Endodermal cell (in vitro differentiated cells): ENCODE data around the gene AMBRA1. TPM values are rescaled to one million over a fixed set of nuclear protein-coding genes. Genes with fewer than 3 reads are reported as not detected.

Experiments used
- DNase-seq: peaks from one replicate; pipeline ENCODE4 v3.0.0-alpha.2; 2017
- H3K27ac ChIP-seq: 2 replicates; pipeline ENCODE4 v1.5.1; 2013; ENCODE audit warnings: mild to moderate bottlenecking, low read depth, low read length, moderate library complexity
- H3K27me3 ChIP-seq: 2 replicates; pipeline ENCODE4 v1.6.1; 2013; ENCODE audit warnings: mild to moderate bottlenecking, low read length, moderate library complexity; ENCODE audit not compliant: insufficient read depth, control insufficient read depth, poor library complexity, severe bottlenecking
- H3K36me3 ChIP-seq: 2 replicates; pipeline ENCODE4 v1.7.0; 2013; ENCODE audit warnings: mild to moderate bottlenecking, low read length, moderate library complexity; ENCODE audit not compliant: control insufficient read depth, insufficient read depth
- H3K4me1 ChIP-seq: one replicate; pipeline ENCODE4 v1.7.0; 2013; ENCODE audit warnings: low read length; ENCODE audit not compliant: control insufficient read depth, insufficient read depth
- H3K4me3 ChIP-seq: 2 replicates; pipeline ENCODE4 v1.5.1; 2013; ENCODE audit warnings: mild to moderate bottlenecking, low read length, moderate library complexity
- H3K9ac ChIP-seq: 2 replicates; pipeline ENCODE4 v1.6.1; 2013; ENCODE audit warnings: mild to moderate bottlenecking, low read length, moderate library complexity; ENCODE audit not compliant: poor library complexity, severe bottlenecking; ENCODE audit errors: extremely low read depth
- H3K9me3 ChIP-seq: 2 replicates; pipeline ENCODE4 v1.6.1; 2013; ENCODE audit warnings: mild to moderate bottlenecking, low read length, moderate library complexity; ENCODE audit not compliant: control insufficient read depth
- H3K27ac Mint-ChIP-seq: 2 replicates; pipeline ENCODE4 v1.8.0; 2020; ENCODE audit warnings: mixed read lengths
- H3K27me3 Mint-ChIP-seq: 2 replicates; pipeline ENCODE4 v1.8.0; 2021; ENCODE audit warnings: mild to moderate bottlenecking, mixed read lengths; ENCODE audit not compliant: insufficient read depth
- H3K36me3 Mint-ChIP-seq: 2 replicates; pipeline ENCODE4 v1.8.0; 2020; ENCODE audit warnings: low read depth, mixed read lengths
- H3K4me1 Mint-ChIP-seq: 2 replicates; pipeline ENCODE4 v1.8.0; 2020; ENCODE audit warnings: mixed read lengths
- H3K4me3 Mint-ChIP-seq: 2 replicates; pipeline ENCODE4 v1.8.0; 2020; ENCODE audit warnings: mild to moderate bottlenecking, moderate library complexity, mixed read lengths
- H3K9me3 Mint-ChIP-seq: 2 replicates; pipeline ENCODE4 v1.8.0; 2020; ENCODE audit warnings: mild to moderate bottlenecking, mixed read lengths
- WGBS, 2 experiments: methylation state at CpG; one replicate each; pipeline versions ENCODE4 v1.1.5 to v1.1.7; 2013; ENCODE audit warnings: missing lambda C conversion rate in 2 of 2, mixed read lengths in 1 of 2; ENCODE audit not compliant: insufficient coverage in 1 of 2, insufficient read length in 1 of 2; 5-methylcytosine and 5-hydroxymethylcytosine counted together
- total RNA-seq, 2 donors: library from RNA; stranded (reverse); fragmentation: NEBNext Ultra II Directional in 1 of 2; extraction: Animal tissue kit (Norgen Biotek cat#: 25700) in 1 of 2; gene quantifications; 2 replicates in 1 of 2; 3 replicates in 1 of 2; pipeline ENCODE4 v1.2.1, GENCODE V29; 2021
- TF ChIP-seq, protein P1 (sequence below): fragments of 200-600 bp; sonication (generic); conservative IDR thresholded peaks from 2 replicates; pipeline ENCODE4 v1.5.0; 2021; ENCODE audit warnings: antibody characterized with exemption, mild to moderate bottlenecking

The AMBRA1 gene
- total RNA-seq, 2 donors from 2014 or later: 54.5 to 67.8 TPM

DNA sequence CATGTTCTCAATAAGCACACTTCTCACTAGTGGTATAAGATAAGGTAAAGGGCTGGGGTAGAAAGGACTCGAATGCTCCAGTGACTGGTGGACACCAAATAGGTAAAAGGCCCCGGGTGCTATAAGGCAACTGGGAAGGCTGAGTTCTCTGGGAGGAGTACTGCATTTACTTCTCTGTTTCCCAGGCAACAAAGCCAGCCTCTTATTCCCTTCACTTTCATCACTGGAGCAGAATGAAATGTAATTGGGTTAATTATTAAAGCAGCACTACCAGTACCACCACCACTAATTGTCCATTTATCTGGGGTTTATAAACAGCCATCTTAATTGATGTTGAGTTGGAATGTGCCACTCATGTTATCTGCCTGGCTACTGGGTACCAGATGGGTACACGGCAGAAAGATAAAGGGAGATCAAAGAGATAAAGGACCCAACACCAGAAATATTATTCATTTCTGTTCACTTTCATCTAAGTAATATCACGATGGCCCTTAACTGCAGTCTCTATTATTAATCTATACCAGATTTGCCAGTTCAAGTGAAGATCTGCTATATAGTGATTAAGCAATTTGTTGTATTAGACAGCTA lies 107.9 kb downstream of the AMBRA1 start:
- 88 to 91% methylated on average over 1 to 4 of the region's 4 CpGs for WGBS, 2 experiments
- no peak overlapping the region for H3K9ac ChIP-seq
- TF ChIP-seq, protein P1, sequence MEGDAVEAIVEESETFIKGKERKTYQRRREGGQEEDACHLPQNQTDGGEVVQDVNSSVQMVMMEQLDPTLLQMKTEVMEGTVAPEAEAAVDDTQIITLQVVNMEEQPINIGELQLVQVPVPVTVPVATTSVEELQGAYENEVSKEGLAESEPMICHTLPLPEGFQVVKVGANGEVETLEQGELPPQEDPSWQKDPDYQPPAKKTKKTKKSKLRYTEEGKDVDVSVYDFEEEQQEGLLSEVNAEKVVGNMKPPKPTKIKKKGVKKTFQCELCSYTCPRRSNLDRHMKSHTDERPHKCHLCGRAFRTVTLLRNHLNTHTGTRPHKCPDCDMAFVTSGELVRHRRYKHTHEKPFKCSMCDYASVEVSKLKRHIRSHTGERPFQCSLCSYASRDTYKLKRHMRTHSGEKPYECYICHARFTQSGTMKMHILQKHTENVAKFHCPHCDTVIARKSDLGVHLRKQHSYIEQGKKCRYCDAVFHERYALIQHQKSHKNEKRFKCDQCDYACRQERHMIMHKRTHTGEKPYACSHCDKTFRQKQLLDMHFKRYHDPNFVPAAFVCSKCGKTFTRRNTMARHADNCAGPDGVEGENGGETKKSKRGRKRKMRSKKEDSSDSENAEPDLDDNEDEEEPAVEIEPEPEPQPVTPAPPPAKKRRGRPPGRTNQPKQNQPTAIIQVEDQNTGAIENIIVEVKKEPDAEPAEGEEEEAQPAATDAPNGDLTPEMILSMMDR: no peak

DNA sequence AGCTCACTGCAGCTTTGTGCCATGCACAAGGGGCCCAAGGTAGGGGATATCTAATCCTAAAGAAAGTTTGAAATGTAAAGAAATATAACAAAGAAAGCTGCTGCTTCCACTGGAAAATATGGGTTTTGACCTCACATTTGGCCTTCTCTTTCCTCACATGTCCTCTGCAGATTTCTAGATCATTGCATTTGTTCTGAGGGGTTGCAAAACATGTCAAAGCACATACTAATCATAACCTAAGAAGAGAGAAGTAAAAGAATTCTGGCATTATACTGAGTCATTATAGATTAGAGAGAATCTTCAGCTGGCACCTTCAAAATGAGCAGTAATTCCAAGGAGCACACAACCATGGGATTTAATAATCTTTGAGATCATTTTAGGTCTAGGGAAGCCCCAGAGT lies 109.7 kb downstream of the AMBRA1 start:
- Histone ChIP-seq H3K4me3 (no peak overlapping the region), H3K36me3 (peaks cover 24% of the 10 kb centered on the region), H3K9me3 (no peaks in the 10 kb centered on the region), H3K27me3 (no peaks in the 10 kb centered on the region), H3K9ac (no peak overlapping the region), H3K4me1 (no peaks in the 10 kb centered on the region), H3K27ac (no peak overlapping the region)
- H3K4me3 Mint-ChIP-seq: no peak overlapping the region
- no peaks in the 10 kb centered on the region for H3K9me3 Mint-ChIP-seq
- TF ChIP-seq, protein P1: no peak
- no peak for DNase-seq
- H3K27ac Mint-ChIP-seq: no peak overlapping the region
- no peaks in the 10 kb centered on the region for H3K27me3 Mint-ChIP-seq
- H3K36me3 Mint-ChIP-seq: peaks cover 17% of the 10 kb centered on the region
- peaks cover 2% of the 10 kb centered on the region for H3K4me1 Mint-ChIP-seq

More for the DNA sequence above, 107.9 kb downstream of the AMBRA1 start:
- no peaks in the 10 kb centered on the region for H3K4me1 ChIP-seq
- H3K36me3 ChIP-seq: peaks cover 37% of the 10 kb centered on the region
- Mint-ChIP-seq H3K4me1 (peaks cover 2% of the 10 kb centered on the region), H3K27ac (no peak overlapping the region), H3K36me3 (peaks cover 23% of the 10 kb centered on the region), H3K9me3 (no peaks in the 10 kb centered on the region), H3K27me3 (no peaks in the 10 kb centered on the region), H3K4me3 (no peak overlapping the region)
- H3K27me3 ChIP-seq: no peaks in the 10 kb centered on the region
- no peak for DNase-seq
- no peak overlapping the region for H3K4me3 ChIP-seq
- no peaks in the 10 kb centered on the region for H3K9me3 ChIP-seq
- no peak overlapping the region for H3K27ac ChIP-seq

DNA sequence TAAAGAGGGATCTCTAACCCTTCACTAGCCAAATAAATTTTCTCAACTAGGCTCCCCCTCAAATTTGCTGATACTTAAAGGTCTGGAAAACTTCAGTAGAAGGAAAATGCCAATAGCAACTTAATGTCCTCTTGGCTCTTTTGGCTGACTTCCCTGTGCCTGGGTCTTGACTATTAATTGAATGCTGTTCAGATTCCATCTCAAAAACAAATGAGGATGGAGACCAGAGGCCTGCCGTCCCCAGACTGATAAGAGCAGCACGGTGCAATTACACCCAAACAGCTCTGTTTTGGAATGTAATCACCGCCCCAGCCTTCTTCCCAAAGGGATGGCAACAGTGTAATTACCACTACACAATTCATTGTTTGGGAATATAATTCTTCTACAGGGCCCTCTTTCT lies 112.9 kb downstream of the AMBRA1 start:
- Histone ChIP-seq H3K9ac (no peak overlapping the region), H3K36me3 (peaks cover 27% of the 10 kb centered on the region), H3K4me3 (no peak overlapping the region), H3K27ac (no peak overlapping the region), H3K4me1 (no peaks in the 10 kb centered on the region), H3K27me3 (no peaks in the 10 kb centered on the region), H3K9me3 (no peaks in the 10 kb centered on the region)
- DNase-seq: no peak
- 74 to 95% methylated on average over 2 to 3 of the region's 3 CpGs for WGBS, 2 experiments
- H3K27me3 Mint-ChIP-seq: no peaks in the 10 kb centered on the region
- no peak overlapping the region for H3K4me3 Mint-ChIP-seq
- H3K4me1 Mint-ChIP-seq: peaks cover 2% of the 10 kb centered on the region
- no peak overlapping the region for H3K27ac Mint-ChIP-seq
- H3K9me3 Mint-ChIP-seq: no peaks in the 10 kb centered on the region
- peaks cover 13% of the 10 kb centered on the region for H3K36me3 Mint-ChIP-seq
- TF ChIP-seq, protein P1: no peak
